ENCODE measurements around the gene AJM1. TPM values are rescaled to one million over a fixed set of nuclear protein-coding genes. Genes with fewer than 3 reads are reported as not detected.

AJM1 gene
- total and polyA plus RNA-seq, 4 donors: 0.63 to 26.9 (median 6.2) TPM

DNA sequence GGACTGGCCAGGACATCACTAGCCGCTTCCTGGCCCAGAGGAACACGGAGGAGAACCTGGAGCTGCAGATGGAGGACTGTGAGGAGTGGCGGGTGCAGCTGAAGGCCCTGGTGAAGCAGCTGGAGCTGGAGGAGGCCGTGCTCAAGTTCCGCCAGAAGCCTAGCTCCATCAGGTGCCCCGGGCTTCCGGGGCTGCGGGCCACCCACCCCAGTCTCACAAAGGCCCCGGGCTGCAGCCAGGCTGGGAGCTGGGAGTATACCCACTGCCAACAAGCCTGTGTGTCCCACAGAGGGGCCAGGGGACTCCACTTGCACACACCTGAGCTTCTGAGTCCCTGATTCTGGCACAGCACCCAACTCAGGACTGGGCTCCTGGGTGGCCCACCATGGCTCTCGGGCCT is 36.2 kb upstream of the AJM1 start:
- no peak overlapping the region for H3K4me3 ChIP-seq (ENCODE audit: low read length in 2 of 2)
- no peaks in the 10 kb centered on the region for H3K4me1 ChIP-seq (ENCODE audit: control insufficient read depth in 1 of 2, insufficient read depth in 2 of 2, low read length in 2 of 2)
- H3K27ac ChIP-seq (ENCODE audit: low read depth in 1 of 2, low read length in 2 of 2): no peak overlapping the region
- DNase-seq: peak; percentile 42 to 68
- H3K9me3 ChIP-seq (ENCODE audit: control insufficient read depth, low read length): no peaks in the 10 kb centered on the region
- intact Hi-C loops (cut with DNase I): loop anchor here in 1 of 2 donors (5.0 kb wide), 1 partner anchor 36 kb away; the partner anchor contains the start of gene AJM1
- ATAC-seq (ENCODE audit: low FRiP score): no peak
- 93 to 95% methylated on average over 8 to 10 of the region's 10 CpGs for WGBS, 2 donors
- no peaks in the 10 kb centered on the region for H3K36me3 ChIP-seq (ENCODE audit: control insufficient read depth in 1 of 2, insufficient read depth in 2 of 2, low read length in 1 of 2)
- no peaks in the 10 kb centered on the region for H3K27me3 ChIP-seq (ENCODE audit: control insufficient read depth in 1 of 2, insufficient read depth in 2 of 2, low read length in 1 of 2)

DNA sequence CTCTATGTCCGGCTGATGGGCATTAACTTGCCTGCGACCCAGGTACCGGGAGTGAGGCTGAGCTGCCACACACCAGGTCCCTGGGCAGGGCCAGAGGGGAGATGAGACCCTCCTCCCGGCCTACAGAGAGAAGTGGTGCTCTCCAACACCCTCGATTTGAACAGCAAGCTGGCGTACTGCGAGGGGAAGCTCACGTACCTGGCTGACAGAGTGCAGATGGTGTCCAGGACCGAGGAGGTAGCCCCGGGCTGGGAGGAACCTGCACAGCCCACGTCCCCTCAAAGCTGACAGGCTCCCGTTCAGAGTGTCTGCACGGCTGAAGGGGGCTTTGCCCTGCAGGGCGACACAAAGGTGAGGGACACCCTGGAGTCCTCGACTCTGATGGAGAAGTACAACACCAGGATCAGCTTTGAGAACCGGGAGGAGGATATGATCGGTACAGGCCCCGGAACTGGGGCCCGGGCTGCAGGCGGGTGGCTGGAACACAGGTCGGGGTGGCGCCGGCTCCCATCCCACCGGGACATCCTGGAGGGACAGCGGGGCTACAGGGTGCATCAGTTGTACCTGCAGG is 35.6 kb upstream of the AJM1 start:
- Histone ChIP-seq H3K4me3 (ENCODE audit: low read length in 2 of 2) (peak overlapping the region in 1 of 2 donors; percentile 92), H3K4me1 (ENCODE audit: control insufficient read depth in 1 of 2, insufficient read depth in 2 of 2, low read length in 2 of 2) (no peaks in the 10 kb centered on the region), H3K27me3 (ENCODE audit: control insufficient read depth in 1 of 2, insufficient read depth in 2 of 2, low read length in 1 of 2) (no peaks in the 10 kb centered on the region), H3K36me3 (ENCODE audit: control insufficient read depth in 1 of 2, insufficient read depth in 2 of 2, low read length in 1 of 2) (no peaks in the 10 kb centered on the region), H3K9me3 (ENCODE audit: control insufficient read depth, low read length) (no peaks in the 10 kb centered on the region), H3K27ac (ENCODE audit: low read depth in 1 of 2, low read length in 2 of 2) (no peak overlapping the region)
- WGBS, 2 donors: 79 to 80% methylated on average over 25 of the region's 25 CpGs
- intact Hi-C loops (cut with DNase I): loop anchor here in 1 of 2 donors (5.0 kb wide), 1 partner anchor 36 kb away; the partner anchor contains the start of gene AJM1
- DNase-seq (peak in 1 of 2 donors; percentile 41), ATAC-seq (ENCODE audit: low FRiP score) (peak; percentile 6)

DNA sequence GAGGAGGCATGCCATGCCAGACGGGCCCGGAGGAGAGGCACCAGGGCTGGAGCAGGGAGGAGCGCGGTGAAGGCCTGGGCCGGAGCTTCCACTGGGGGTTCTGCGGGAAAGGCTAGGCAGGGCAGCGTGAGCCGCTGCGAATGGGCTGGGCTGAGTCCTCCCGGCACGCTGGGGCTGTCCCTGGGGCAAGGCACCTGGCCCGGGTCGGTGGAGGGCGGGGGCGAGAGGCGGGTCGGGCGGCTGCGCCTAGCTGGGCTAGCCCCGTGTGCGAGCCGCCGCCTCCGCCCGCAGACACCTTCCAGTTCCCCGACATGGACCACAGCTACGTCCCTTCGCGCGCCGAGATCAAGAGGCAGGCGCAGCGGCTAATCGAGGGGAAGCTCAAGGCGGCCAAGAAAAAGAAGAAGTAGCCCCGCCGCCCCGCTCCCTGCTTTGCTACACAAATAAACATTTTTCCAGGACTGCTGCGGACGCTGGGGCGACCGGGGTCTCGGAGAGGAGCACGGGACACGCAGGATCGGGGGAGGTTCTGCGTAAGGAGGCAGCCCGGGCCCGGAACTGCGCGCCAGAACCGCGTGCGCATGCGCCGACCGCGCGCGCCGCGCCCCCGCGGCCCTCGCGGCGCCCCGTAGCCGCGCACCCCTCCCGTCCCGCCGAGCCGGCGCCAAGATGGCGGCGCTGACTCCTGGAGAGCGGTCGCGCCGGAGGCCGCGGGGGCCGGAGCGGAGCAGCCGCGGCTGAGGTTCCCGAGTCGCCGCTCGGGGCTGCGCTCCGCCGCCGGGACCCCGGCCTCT is 34.8 kb upstream of the AJM1 start, which contains the start of gene RABL6:
Gene RABL6 (plus strand): TSS at position 668 of the 794 bp plus-strand sequence. CDS start 249 bp downstream, outside the sequence.
- WGBS, 2 donors: 0 to 1% methylated on average over 93 to 96 of the region's 96 CpGs
- ATAC-seq (ENCODE audit: low FRiP score) (peak; percentile 90), DNase-seq (peak; percentile 86 to 93)
- Histone ChIP-seq H3K9me3 (ENCODE audit: control insufficient read depth, low read length) (no peaks in the 10 kb centered on the region), H3K27me3 (ENCODE audit: control insufficient read depth in 1 of 2, insufficient read depth in 2 of 2, low read length in 1 of 2) (no peaks in the 10 kb centered on the region), H3K36me3 (ENCODE audit: control insufficient read depth in 1 of 2, insufficient read depth in 2 of 2, low read length in 1 of 2) (no peaks in the 10 kb centered on the region), H3K27ac (ENCODE audit: low read depth in 1 of 2, low read length in 2 of 2) (peak within 1 kb of the TSS in 1 of 2 donors; percentile 39), H3K4me1 (ENCODE audit: control insufficient read depth in 1 of 2, insufficient read depth in 2 of 2, low read length in 2 of 2) (no peaks in the 10 kb centered on the region), H3K4me3 (ENCODE audit: low read length in 2 of 2) (peak within 1 kb of the TSS; percentile 91 to 92)
- intact Hi-C loops (cut with DNase I): loop anchor here in 1 of 2 donors (5.0 kb wide), 1 partner anchor 35 kb away; the partner anchor contains the start of gene AJM1

DNA sequence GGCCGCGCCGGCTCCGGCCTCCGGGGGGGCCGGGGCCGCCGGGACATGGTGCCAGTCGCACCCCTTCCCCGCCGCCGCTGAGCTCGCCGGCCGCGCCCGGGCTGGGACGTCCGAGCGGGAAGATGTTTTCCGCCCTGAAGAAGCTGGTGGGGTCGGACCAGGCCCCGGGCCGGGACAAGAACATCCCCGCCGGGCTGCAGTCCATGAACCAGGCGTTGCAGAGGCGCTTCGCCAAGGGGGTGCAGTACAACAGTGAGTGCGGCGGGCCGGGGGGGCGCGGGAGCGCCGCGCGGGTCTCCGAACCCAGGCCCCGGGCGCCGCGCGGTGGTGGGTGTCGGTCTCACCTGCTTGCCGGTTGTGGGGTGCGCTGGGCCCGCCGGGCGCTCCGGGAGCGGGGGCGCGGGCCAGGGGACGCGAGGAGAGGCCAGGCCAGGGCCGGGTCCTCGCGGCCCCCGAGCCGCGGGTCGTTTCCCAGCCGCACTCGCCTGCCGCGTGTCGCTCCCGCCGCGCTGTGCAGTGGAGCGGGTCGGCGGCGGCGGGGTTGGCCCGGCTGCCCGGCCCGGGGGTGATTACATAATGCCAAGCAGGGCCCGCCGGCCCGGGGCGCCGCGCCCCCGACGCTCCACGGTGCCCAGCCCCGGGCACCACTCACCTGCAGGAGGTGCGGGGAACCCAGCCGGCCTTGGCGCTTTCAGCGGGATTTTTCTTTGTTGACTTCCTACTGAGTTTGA is 34.0 kb upstream of the AJM1 start:
- WGBS, 2 donors: 1% methylated on average over 68 to 93 of the region's 93 CpGs
- Histone ChIP-seq H3K4me1 (ENCODE audit: control insufficient read depth in 1 of 2, insufficient read depth in 2 of 2, low read length in 2 of 2) (no peaks in the 10 kb centered on the region), H3K36me3 (ENCODE audit: control insufficient read depth in 1 of 2, insufficient read depth in 2 of 2, low read length in 1 of 2) (no peaks in the 10 kb centered on the region), H3K4me3 (ENCODE audit: low read length in 2 of 2) (peak overlapping the region; percentile 91 to 92), H3K27me3 (ENCODE audit: control insufficient read depth in 1 of 2, insufficient read depth in 2 of 2, low read length in 1 of 2) (no peaks in the 10 kb centered on the region), H3K27ac (ENCODE audit: low read depth in 1 of 2, low read length in 2 of 2) (no peak overlapping the region), H3K9me3 (ENCODE audit: control insufficient read depth, low read length) (no peaks in the 10 kb centered on the region)
- peak; percentile 2 for ATAC-seq (ENCODE audit: low FRiP score)
- intact Hi-C loops (cut with DNase I): loop anchor here in 1 of 2 donors (5.0 kb wide), 1 partner anchor 34 kb away; the partner anchor contains the start of gene AJM1
- peak in 1 of 2 donors; percentile 62 for DNase-seq

DNA sequence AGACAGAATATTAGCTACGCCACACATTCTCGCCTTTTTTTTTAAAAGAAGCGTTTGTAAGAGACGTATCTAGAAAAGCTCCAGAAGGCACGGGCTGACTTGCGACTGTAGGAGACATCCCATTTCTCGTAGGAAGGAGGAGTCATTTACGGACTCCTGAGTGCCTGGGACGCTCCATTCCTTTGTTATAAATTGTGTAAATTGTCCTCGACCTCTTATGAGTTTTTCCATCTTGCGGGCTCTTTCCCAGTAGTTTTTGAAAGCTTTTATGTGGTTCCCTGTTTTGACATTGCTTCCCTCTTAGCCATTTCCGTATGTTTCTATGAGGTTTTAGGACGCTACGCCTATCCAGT is 33.5 kb upstream of the AJM1 start:
- H3K27ac ChIP-seq (ENCODE audit: low read depth in 1 of 2, low read length in 2 of 2): no peak overlapping the region
- no peaks in the 10 kb centered on the region for H3K27me3 ChIP-seq (ENCODE audit: control insufficient read depth in 1 of 2, insufficient read depth in 2 of 2, low read length in 1 of 2)

DNA sequence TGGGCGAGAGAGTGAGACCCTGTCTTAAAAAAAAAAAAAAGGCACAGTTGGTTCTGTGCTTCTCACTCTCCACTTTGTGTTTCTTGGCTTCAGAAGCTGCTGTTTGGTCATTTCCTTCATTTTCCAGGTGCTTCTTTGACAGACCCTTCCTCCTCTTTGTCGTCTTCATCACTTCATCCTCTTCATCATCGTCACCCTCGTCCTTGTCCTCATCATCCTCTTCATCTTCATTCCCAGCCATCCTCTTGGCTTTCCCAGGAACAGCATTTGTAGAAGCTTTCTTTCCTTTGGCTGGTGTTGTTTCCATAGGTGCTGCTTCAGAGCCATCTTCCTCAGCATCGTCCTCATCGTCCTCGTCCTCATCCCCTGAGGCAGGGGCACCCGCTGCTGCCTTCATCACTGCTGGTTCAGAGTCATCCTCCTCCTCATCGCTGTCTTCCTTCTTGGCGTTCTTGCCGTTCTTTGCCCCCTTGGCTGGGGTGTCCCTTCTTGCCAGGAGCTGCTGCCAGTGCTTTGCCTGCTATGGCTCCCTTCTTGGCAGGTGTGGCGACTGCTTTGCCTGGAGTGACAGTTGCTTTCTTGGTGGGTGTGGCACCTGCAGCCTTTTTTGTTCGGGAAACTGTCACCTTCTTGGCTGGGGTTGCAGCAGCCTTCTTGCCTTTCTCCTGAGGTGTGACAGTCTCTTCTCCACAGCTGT is 27.4 kb upstream of the AJM1 start:
- Histone ChIP-seq H3K27me3 (ENCODE audit: control insufficient read depth in 1 of 2, insufficient read depth in 2 of 2, low read length in 1 of 2) (no peaks in the 10 kb centered on the region), H3K4me3 (ENCODE audit: low read length in 2 of 2) (no peak overlapping the region), H3K9me3 (ENCODE audit: control insufficient read depth, low read length) (no peaks in the 10 kb centered on the region), H3K36me3 (ENCODE audit: control insufficient read depth in 1 of 2, insufficient read depth in 2 of 2, low read length in 1 of 2) (no peaks in the 10 kb centered on the region), H3K4me1 (ENCODE audit: control insufficient read depth in 1 of 2, insufficient read depth in 2 of 2, low read length in 2 of 2) (no peaks in the 10 kb centered on the region), H3K27ac (ENCODE audit: low read depth in 1 of 2, low read length in 2 of 2) (no peak overlapping the region)
- ATAC-seq (ENCODE audit: low FRiP score) (no peak), DNase-seq (no peak)
- intact Hi-C loops (cut with DNase I): no loop called here
- WGBS, 2 donors: 90% methylated on average over 13 of the region's 13 CpGs

More for the DNA sequence above, 33.5 kb upstream of the AJM1 start:
- 6% methylated on average over 14 of the region's 14 CpGs for WGBS, 2 donors
- intact Hi-C loops (cut with DNase I): loop anchor here in 1 of 2 donors (5.0 kb wide), 1 partner anchor 34 kb away; the partner anchor contains the start of gene AJM1
- no peaks in the 10 kb centered on the region for H3K36me3 ChIP-seq (ENCODE audit: control insufficient read depth in 1 of 2, insufficient read depth in 2 of 2, low read length in 1 of 2)
- ATAC-seq (ENCODE audit: low FRiP score) (no peak), DNase-seq (no peak)
- no peaks in the 10 kb centered on the region for H3K9me3 ChIP-seq (ENCODE audit: control insufficient read depth, low read length)
- H3K4me3 ChIP-seq (ENCODE audit: low read length in 2 of 2): peak overlapping the region; percentile 91 to 92
- H3K4me1 ChIP-seq (ENCODE audit: control insufficient read depth in 1 of 2, insufficient read depth in 2 of 2, low read length in 2 of 2): no peaks in the 10 kb centered on the region

DNA sequence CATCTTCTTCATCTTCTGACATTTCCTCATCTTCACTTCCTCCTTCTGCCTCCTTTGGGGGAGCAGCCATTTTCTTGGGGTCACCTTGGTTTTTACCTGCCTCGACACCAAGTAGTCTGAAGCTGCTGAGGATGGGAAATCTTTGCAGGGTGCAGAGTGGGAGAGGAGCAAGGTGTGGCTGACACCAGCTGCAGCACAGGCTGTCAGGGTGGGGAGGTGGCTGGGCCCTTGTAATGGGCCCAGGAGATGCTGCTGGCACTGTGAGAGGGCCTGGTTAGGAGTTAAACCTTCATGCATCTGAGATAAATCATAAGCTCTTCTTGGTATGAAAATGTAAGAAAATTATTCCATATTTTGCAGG is 26.9 kb upstream of the AJM1 start:
- ATAC-seq (ENCODE audit: low FRiP score): no peak

More for the DNA sequence above, 26.9 kb upstream of the AJM1 start:
- Histone ChIP-seq H3K9me3 (ENCODE audit: control insufficient read depth, low read length) (no peaks in the 10 kb centered on the region), H3K27me3 (ENCODE audit: control insufficient read depth in 1 of 2, insufficient read depth in 2 of 2, low read length in 1 of 2) (no peaks in the 10 kb centered on the region), H3K4me3 (ENCODE audit: low read length in 2 of 2) (no peak overlapping the region), H3K27ac (ENCODE audit: low read depth in 1 of 2, low read length in 2 of 2) (no peak overlapping the region), H3K36me3 (ENCODE audit: control insufficient read depth in 1 of 2, insufficient read depth in 2 of 2, low read length in 1 of 2) (no peaks in the 10 kb centered on the region), H3K4me1 (ENCODE audit: control insufficient read depth in 1 of 2, insufficient read depth in 2 of 2, low read length in 2 of 2) (no peaks in the 10 kb centered on the region)
- DNase-seq: no peak
- 0 to 1% methylated on average over 1 of the region's 1 CpG for WGBS, 2 donors
- intact Hi-C loops (cut with DNase I): no loop called here
